SW 1271 (cell line): ENCODE data around the gene INS.

Experiments used
- DNase-seq, 2 experiments: peaks; one replicate each; lab custom pipeline; 2025; lab: John Stamatoyannopoulos, UW

The INS gene

DNA sequence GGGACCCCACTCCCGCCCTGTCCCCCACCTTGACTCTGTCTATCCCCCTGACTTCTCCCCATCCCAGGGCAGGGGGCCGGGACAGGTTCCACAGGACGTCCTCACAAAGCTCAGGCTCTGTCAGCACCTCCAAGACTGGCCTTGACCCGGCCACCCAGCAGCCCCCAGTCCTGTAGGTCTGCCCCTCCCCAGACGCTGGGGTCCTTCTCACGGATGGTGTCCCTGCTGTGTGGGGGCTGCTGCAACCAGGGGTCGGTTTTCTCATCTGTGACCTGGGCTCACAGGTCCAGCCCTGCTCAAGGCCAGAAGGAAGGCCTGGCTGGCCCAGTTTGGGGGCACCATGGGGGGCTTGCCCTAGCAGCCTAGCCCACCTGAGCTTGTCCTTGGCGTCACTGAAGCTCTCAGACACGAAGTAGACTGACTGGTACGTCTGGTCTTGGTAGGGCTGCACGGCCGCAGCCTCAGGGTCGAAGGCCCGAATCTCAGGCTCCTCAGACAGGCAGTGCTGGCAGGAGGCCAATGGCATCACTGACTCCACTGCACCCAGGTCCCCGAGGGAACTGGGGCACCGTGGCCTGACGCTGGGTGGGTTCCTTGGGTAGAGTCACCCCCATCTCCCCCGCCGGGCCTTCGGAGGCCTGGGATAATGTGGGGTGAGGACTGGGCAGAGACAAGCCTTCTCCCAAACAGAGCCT lies 4.0 kb upstream of the INS start:
- DNase-seq = no peak

DNA sequence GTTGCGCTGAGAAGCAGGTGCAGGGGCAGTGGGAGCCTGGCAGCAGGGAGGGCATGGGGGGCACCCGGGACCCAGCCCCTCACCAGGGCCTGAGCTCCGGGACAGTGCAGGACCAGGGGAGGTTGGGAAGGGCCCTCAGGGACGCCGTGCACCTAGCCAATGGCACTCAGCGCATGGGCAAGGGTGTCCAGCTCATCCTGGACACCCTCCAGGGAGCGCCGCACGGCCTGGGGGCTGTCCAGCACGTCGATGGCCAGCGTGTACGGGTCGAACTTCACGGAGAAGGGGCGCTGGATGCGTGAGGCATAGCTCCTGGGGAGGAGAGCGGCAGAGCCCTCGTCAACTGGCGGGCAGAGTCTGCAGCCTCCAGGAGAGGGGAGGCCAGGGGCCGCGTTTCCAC lies 3.1 kb upstream of the INS start:
- no peak for DNase-seq

DNA sequence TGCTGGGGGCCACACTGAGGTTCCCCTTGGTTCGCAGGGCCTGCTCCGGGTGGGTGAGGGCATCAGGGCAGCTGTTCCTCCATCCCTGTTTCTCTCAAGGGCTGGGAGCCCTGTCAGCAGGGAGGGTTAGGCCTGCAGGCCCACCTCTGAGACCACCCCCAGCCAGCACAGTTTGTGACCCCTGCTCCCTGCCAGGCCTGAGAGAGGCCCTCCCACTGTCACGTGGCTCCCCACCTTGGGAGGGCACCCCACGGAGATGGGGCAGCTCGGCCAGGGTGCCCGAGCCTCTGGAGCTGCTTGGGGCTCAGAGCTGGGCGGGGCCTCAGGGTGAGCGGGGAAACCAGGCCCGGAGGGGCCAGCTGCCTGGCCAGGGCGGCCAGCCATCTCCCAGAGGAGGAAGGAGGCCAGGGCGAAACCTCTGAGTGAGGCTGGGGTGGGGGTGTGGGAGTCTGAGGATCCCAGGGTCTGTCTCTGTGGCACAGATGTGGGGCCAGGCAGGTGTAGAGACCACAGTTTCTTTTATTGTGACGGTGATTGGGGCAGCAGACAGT lies 2.5 kb upstream of the INS start:
- DNase-seq = no peak

DNA sequence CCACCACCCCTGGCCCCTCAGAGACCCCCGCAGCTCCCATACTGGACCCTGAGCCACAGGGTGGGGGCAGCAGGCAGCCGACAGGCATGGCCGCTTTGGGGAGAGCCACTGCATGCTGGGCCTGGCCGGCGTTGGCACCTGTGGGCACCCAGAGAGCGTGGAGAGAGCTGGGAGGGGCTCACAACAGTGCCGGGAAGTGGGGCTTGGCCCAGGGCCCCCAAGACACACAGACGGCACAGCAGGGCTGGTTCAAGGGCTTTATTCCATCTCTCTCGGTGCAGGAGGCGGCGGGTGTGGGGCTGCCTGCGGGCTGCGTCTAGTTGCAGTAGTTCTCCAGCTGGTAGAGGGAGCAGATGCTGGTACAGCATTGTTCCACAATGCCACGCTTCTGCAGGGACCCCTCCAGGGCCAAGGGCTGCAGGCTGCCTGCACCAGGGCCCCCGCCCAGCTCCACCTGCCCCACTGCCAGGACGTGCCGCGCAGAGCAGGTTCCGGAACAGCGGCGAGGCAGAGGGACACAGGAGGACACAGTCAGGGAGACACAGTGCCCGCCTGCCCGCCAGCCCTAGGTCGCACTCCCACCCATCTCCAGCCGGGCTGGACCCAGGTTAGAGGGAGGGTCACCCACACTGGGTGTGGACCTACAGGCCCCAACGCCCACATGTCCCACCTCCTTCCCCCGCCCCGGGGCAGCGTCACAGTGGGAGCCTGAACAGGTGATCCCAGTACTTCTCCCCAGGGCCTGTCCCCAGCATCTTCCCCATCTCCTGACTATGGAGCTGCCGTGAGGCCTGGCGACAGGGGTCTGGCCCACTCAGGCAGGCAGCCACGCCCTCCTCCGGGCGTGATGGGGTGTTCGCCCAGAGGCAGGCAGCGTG lies 1.2 kb downstream of the INS start:
- no peak for DNase-seq

DNA sequence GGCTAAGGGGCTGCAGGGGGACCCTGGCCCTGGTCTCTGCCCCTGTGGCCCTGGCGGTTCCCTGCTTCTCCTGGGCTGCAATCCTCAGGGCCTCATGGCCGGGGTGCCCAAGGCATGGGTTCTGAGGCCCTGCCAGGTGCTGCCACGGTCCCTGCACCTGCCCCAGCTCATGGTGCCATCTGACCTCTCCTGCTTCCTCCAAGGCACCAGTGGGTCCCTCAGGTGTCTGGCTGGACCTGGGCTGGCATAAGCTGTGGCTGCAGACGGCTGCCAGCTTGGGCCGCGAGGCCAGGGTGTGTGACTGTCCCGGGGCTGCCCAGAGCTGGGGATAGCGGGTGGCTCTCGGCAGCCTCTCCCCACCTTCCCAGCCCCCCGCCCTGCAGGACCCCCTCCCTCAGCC lies 2.0 kb downstream of the INS start:
- no peak for DNase-seq

DNA sequence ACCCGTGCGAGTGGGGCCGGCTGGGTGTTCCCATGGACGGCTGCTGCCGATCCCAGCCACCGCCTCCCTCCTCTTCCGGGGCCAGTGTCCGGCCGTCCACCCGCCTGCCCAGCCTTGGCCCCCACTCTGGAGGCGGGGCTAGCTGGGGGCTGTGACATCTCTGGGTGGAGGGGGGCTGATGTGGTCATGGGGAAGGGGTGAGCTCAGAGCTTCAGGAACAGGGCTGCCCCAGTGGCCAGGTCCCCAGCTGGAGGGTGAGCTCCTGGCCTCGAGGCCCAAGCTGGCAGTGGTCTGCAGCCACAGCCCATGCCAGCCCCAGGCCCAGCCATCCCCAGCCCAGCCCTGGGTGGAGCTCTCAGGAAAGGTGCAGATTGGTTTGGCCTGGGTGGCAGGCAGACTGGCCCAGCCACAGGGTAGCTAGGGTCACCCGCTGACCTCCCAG lies 2.7 kb downstream of the INS start:
- DNase-seq = no peak

DNA sequence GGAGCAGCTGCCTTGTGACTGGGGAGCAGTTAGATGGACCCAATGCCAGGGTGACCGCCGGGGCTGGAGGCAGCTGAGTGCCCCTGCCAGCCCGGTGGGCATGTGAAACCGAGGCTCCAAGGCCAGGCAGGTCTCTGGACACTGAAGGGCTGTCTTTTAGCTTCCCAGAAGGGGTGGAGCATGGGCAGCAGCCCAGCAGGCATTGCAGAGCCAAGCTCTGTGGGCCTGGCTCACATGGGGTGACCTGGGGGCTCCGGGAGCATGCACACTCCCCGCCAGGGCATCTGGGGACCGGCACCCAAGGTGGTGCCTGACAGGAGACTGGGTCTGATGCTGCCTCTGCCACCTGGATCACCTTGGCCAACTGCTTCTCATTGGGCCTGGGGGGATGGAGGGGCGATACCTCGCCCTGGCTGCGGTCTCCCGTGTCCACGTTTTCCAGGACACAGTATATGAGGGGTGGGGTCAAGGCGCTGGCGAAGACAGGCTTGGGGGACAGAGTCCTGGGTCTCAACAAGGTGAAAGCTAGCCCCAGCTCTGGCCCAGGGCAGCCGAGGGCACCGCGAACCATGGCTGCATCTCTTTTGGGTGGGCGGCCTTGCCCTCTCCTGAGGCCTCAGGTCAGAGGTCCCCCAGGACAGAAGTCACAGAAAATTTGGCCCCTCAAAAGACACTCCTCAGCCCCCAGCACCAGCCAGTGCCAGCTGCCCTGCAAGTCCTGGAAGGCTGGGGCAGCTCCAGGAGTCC lies 3.5 kb downstream of the INS start:
- DNase-seq = no peak

DNA sequence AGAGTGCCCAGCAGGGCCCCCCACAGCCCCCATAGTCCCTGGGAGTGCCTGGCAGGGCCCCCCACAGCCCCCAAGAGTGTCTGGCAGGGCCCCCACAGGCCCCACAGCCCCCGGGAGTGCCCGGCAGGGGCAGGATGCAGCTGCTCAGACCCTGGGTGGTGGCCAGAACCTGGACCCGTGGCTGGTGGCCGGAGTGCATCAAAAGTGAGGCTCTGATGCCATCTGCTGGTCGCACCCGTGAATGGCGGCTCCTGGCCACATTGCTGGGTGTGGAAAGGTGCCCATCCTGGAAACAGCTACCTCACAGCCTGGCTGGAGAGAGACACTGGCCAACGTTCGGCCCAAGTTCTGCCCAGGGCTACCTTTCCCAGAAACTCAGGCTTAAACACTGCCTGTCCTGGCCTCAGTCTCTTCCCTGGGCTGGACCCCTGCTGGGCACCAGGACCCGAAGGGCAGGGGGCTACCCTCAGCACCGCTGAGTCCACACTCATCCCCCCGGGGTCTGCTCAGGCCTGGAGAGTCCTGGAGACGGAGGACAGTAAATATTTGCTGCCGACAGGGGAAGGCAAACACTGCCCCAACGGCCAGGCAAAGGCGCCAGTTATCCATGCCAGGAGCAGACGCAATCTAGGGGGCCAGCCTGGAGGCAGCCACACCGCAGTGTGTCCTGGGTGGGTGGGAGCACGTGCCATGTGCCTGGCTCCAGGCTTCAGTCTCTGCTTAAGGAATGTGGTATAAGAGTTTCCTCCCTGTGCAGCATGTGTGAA lies 4.4 kb downstream of the INS start:
- DNase-seq = peak in 1 of 2 experiments; percentile 56

DNA sequence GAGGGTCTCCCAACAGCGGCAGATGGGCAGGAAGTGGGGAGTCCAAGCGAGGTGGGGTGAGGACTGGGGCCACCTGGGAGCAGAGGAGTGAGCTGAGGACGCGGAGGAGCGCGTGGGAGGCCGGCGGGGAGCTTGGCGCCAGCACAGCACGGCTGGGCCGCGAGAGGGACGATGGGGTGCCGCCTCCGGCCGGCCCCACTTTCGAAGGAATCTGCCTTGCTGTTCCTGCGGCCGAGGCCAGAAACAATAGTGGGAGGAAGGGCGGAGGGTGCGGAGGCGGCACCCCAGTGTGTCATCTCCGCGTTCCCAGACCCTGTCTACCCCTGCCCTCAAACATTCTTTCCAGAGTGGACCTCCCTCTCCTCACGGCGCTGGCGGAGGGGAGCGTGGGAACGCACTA lies 5.5 kb downstream of the INS start:
- no peak for DNase-seq

DNA sequence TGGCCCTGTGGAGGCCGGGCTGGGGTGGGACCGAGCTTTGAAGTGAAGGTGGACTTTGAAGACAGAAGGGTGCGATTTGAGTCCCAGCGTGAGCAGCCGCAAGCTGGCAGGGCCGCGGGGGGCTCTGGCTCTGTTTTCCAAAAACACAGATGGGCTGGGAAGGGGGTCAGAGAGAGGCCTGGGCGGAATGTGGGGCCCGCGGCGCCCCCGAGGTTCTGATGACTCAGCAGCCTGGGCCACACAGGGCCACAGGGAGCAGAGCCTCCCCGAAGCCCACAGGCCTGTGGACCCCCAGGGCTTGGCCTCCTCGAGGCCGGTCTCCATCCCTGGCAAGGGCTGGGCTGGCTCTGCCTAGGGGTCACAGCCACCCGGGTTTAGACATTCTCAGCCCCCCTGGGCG lies 6.1 kb downstream of the INS start:
- DNase-seq = no peak

DNA sequence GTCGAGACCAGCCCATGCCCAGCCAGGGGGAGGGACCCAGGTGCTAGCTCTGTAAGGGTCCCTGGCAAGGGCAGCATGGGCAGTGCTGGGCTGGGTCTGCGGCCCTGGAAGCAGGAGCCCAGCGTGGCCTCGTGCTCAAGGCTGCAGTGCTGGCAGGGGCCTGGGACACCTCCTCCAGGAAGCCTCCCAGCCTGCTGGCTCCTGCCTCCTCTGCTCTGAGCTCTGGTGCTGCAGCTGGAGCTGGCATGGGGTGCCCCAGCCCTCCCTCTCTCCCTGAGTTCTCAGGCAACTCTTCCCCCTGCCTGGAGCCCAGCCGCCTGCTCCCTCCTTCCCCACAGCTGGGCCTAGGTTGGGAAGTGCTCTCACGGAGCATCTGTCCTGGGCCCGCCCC lies 6.8 kb downstream of the INS start:
- no peak for DNase-seq

DNA sequence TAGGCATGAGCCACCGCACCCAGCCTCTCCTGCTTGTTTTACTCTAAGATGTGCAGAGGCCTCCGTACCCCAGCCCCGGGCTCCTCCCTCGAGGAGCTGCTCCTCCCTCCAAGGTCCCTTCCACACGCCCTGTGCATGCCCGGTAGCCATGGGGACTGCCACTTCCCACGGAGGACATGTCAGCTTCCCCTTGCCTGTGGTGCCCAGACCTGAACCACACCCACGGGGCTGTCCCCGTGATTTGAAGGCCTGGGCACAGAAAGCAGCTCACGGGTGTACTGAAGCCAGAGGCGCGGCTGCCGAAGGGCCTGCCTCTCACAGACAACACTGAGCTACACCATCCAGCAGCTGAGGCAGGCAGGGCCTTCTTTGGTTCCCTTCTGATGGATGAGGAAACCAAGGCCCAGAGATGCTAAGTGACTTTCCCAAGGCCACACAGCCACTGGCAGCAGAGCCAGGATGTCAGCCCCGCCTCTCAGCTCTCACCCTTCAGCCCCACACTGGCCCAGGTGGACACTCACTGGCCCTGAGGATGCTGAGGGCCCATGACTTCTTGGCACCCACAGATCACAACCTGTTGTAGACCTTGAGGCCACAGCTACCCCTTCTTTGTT lies 7.3 kb downstream of the INS start:
- no peak for DNase-seq

DNA sequence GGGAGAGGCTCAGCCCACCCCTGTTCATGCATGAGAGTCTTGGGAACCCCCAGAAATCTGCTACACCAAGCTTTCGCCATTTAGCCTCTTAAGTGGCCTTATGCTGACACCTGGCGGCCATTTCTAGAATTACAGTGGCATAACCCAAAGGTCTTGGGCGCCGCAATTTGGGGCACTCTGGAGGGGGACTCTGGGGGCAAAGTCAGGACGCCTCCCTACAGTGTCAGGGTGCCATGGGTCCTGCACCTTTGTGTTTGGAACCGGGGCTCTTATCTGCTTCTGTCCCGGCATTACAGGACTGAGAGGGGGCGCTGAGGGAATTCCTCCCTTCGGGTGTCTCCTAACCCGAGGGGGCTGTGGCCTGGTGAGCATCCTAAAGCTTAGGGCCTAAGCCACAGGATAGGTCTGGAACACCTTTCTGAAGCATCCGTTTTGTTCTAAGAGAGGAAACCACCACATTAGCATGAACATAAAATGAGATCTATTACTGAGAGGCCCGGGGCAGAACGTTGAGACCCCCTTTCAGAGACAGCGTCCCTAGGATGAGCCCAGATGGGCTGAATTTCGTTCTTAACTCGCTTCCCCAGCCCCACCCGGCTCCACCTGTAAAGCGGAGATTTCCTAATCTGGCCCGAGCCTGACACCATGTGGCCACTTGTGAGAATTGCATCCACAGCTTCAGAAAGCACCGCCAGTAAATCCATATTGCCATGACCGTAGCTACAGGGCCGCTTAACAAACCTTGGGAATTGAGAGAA lies 9.3 kb downstream of the INS start:
- DNase-seq = peak in 1 of 2 experiments; percentile 62

DNA sequence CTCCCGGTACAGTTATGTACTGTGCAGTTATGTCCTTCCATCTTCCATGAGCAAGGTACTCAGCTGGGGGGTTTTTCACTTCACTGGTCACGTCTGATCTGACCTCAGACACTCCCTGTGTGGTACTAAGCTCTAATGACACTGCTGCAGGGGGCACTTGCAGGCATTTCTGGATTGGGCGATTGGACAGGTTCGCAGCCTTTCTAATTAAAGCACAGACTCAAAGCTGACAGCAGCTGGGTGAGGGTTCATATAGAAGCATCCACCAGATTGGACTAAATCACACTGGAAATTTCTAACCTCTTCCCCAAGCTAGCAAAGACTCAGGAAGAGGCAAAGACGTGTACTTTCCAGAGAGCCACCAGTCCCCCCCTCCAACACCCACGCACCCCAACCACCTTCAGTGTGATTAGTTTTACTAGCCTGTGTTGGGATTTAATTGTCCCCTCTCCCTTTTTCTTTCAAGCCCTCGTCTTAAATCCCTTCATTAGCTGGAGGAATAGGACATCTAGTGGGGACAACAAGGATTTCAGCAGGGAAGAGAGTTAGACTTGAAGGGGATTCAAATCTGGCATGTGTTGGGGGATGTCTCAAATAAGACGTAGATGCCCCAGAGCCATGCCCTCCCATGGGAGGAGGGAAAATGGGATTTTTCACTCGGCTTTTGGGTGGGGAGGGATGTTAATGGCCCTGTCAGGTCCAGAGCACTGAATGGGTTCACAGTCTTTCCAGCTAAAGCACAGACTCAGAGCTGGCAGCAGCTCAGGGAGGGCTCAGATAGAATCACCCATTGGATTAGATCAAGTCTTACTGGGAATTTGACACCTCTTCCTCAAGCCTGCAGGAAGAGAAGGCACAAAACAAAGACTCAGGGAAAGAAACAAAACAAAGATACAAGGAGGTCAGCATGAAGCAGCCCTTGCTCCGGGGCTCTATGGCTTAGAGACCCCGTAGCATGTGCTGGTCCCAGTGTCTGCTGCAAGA lies 10.9 kb downstream of the INS start:
- peak in 1 of 2 experiments; percentile 58 for DNase-seq

DNA sequence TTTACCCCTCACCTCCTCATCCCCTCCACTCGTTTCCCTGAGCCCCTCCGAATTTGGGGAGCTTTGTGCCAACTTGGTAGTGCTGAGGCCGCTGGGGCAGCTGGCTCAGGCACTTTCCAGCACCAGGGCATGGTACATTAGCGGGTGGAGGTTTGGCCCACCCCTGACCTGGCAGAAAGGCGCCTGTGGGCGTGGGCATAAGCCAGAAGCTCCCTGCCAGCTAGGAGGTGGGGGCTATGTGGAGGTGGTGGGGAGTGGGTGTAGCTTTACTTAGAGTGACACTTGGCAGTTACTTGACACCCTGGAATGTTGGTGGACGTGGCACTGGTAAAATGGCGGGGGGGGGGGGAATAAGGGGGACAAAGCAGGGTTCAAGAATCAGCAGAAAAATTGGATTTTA lies 11.5 kb downstream of the INS start:
- no peak for DNase-seq

DNA sequence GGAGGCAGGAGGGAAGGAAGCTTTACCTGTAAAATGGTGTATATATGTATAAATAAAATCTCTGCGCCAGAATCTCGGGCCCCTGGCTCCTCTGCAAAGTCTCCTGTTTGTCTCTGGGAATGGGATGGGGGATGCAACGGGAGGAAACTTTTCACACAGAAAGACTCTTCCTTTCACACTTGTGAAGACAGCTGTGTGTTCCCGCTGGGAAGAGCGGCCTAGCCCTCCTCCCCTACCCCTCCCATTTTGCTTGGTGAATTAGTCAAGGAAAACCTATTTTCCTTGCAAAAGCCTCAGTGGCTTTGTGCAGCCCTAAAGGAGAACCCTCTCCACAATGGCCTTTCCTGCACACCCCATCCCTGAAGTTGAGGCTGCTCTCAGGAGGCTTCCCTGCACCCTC lies 12.4 kb downstream of the INS start:
- DNase-seq = no peak

DNA sequence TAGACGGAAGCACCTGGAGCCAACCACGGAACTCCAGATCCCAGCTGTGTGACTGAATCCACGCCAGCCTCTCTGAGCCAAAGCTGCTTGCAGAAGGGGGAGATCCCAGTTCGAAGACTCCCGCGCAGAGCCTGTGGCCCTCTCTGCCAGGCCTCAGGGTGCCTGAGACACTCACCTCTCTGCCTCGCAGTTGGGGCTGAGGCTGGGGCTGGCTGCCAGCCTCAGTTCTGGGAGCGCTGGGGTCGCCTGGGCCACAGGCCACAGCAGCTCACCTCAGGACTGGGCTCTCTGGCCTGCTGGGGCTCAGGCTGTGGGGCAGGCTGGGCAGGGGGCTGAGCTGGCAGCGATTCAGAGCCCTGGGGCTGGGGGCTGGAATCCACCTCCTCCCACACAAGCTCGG lies 13.6 kb downstream of the INS start:
- no peak for DNase-seq

DNA sequence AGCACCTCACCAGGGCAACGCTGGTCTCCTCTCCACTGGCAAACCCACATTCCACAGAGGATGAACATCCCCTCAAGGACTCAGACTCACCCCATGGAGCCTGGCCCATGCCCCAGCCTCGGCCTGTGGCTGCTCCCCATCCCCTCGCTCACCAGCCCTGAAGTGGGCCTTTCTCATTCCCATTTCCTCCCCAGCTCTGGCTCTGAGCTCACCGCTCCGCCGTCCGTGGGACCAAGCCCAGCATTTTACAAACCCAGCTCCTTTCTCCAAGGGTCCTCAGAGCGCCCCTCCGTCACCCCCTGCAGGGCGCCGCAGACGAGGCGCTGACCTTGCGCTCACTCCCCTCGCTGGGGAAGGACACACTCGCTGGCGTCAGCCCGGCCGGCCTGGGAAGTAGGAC lies 15.0 kb downstream of the INS start:
- DNase-seq = no peak

DNA sequence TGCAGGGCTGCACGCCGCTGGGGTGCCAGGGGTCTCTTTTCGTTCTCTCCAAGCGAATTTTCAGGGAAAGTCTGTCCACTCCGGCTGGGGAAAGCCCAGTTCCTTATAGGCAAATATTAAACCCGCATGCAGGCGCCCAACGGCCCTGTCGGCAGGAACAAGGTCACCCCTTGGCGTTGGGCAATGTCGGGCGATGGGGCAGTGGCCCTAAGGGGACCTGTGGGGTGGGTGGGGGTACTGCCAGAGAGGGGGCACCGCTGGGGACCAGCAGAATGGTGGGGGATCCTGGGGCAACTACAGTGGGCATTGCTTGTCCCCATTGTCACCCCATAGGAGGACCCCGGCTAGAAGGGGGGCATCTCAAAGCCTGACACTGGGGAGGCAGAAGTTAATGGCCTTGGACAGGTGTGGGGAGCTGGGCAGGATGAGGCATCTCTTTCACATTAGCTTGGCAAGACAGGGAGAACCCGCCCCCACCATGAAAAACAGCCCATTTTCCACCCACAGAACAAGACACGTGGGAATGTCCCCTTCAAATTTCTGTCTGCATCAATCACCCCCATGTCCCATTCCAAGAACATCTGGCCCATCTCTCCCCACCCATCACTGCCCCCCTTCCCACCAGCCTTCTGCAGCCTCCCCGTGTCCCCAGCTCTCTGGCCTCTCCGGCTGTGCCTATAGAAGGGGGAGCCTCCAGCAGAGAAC lies 16.3 kb downstream of the INS start:
- DNase-seq = no peak
